GM12891 (cell line): ENCODE measurements around the gene SLC19A1.

Source experiments
- DNase-seq: peaks from one replicate; pipeline ENCODE4 v3.0.0; 2011; ENCODE audit warnings: low spot score; ENCODE audit not compliant: insufficient read length
- FAIRE-seq: peaks from 2 replicates; lab custom pipeline; 2011; peaks lifted over from hg19 to GRCh38; lab: Jason Lieb, UNC
- PAX5 ChIP-seq: IDR thresholded peaks from 2 replicates; pipeline ENCODE4 v1.6.1; 2011; ENCODE audit warnings: low read length, moderate library complexity, mild to moderate bottlenecking; ENCODE audit not compliant: insufficient read depth, severe bottlenecking
- POLR2A ChIP-seq: IDR thresholded peaks from 2 replicates; pipeline ENCODE4 v1.6.1; 2011; ENCODE audit warnings: low read depth, low read length, control low read depth
- POLR2AphosphoS5 ChIP-seq: IDR thresholded peaks from 2 replicates; pipeline ENCODE4 v1.6.1; 2011; ENCODE audit warnings: low read depth, low read length, control low read depth
- POU2F2 ChIP-seq: IDR thresholded peaks from 2 replicates; pipeline ENCODE4 v1.6.1; 2011; ENCODE audit warnings: low read depth, mild to moderate bottlenecking, control low read depth, low read length, moderate library complexity
- SPI1 ChIP-seq: IDR thresholded peaks from 2 replicates; pipeline ENCODE4 v1.6.1; 2011; ENCODE audit warnings: low read depth, low read length, control low read depth
- TAF1 ChIP-seq: IDR thresholded peaks from 2 replicates; pipeline ENCODE4 v1.6.1; 2011; ENCODE audit warnings: low read depth, low read length, control low read depth

SLC19A1 gene

GRCh38 chr21:45479691-45480675 lies 62.3 kb downstream of the SLC19A1 start:
- no peak for FAIRE-seq
- no peak for TF ChIP-seq POLR2AphosphoS5
- no peak for TF ChIP-seq POLR2A
- DNase-seq, result no peak

GRCh38 chr21:45478816-45479669 lies 63.2 kb downstream of the SLC19A1 start:
- DNase-seq, result no peak
- peak; percentile 96 for FAIRE-seq
- no peak for TF ChIP-seq TAF1
- no peak for TF ChIP-seq POU2F2
- no peak for TF ChIP-seq SPI1
- no peak for TF ChIP-seq POLR2A
- no peak for TF ChIP-seq POLR2AphosphoS5
- no peak for TF ChIP-seq PAX5

- TF ChIP-seq POLR2A (no peak), SPI1 (peak; percentile 48; the same call in 1 of the 2 replicates), POU2F2 (no peak)
- peak; percentile 96 for FAIRE-seq
- DNase-seq, result peak; percentile 83
Measured at GRCh38 chr21:45478115-45478801, 64.0 kb downstream of the SLC19A1 start.

- FAIRE-seq (no peak), DNase-seq (no peak)
- no peak for TF ChIP-seq SPI1
- TF ChIP-seq TAF1, result no peak
- TF ChIP-seq POU2F2, result no peak
- TF ChIP-seq PAX5, result no peak
- no peak for TF ChIP-seq POLR2A
Measured at GRCh38 chr21:45477176-45478114, 64.8 kb downstream of the SLC19A1 start.

- DNase-seq, result no peak
- TF ChIP-seq PAX5, result no peak
- TF ChIP-seq TAF1, result no peak
- no peak for TF ChIP-seq SPI1
- no peak for TF ChIP-seq POU2F2
- TF ChIP-seq POLR2AphosphoS5, result no peak
- TF ChIP-seq POLR2A, result no peak
- FAIRE-seq, result peak; percentile 66
Measured at GRCh38 chr21:45476582-45476981, 65.7 kb downstream of the SLC19A1 start.

GRCh38 chr21:45475797-45476570 lies 66.3 kb downstream of the SLC19A1 start:
- FAIRE-seq (no peak), DNase-seq (no peak)
- TF ChIP-seq TAF1 (no peak), POLR2A (no peak)

- DNase-seq (no peak), FAIRE-seq (no peak)
- no peak for TF ChIP-seq PAX5
- TF ChIP-seq POLR2AphosphoS5, result no peak
- TF ChIP-seq POU2F2, result no peak
- TF ChIP-seq TAF1, result no peak
- no peak for TF ChIP-seq SPI1
- TF ChIP-seq POLR2A, result no peak
Measured at GRCh38 chr21:45475004-45475685, 67.1 kb downstream of the SLC19A1 start.

GRCh38 chr21:45474323-45474950 lies 67.8 kb downstream of the SLC19A1 start:
- TF ChIP-seq POU2F2, result no peak
- no peak for TF ChIP-seq TAF1
- no peak for TF ChIP-seq PAX5
- TF ChIP-seq POLR2AphosphoS5, result no peak
- TF ChIP-seq POLR2A, result no peak
- TF ChIP-seq SPI1, result no peak
- DNase-seq (no peak), FAIRE-seq (peak; percentile 68)
